Stimulated activated CD8-positive, alpha-beta memory T cell treated with anti-CD3 and anti-CD28 coated beads, Interleukin-15, amount 100 ng/mL, for 24 hours (primary cell): ENCODE data around the gene DOK7.
"Not testable (repeated sequence)": the region's sequence is repeated elsewhere in the genome, so short reads cannot be mapped to it uniquely, and the experiment has no call there.

Experiments used
- DNase-seq: peaks from one replicate; pipeline ENCODE4 v3.0.0-alpha.2; 2020; ENCODE audit warnings: low read depth

Gene DOK7

GRCh38 chr4:3442959-3443749, 20.0 kb upstream of the DOK7 start:
- DNase-seq: peak; percentile 72

GRCh38 chr4:3443750-3444309, 19.3 kb upstream of the DOK7 start:
- no peak for DNase-seq

GRCh38 chr4:3444351-3445110, 18.6 kb upstream of the DOK7 start:
- DNase-seq: no peak

- DNase-seq: no peak
These were observed 17.8 kb upstream of the DOK7 start for GRCh38 chr4:3445111-3445820.

- no peak for DNase-seq
These were observed 17.1 kb upstream of the DOK7 start for GRCh38 chr4:3445829-3446545.

GRCh38 chr4:3446631-3447320, 16.3 kb upstream of the DOK7 start:
- no peak for DNase-seq

- DNase-seq: no peak
These were observed 15.4 kb upstream of the DOK7 start for GRCh38 chr4:3447431-3448395.

- no peak for DNase-seq
These were observed 14.0 kb upstream of the DOK7 start for GRCh38 chr4:3449047-3449573.

GRCh38 chr4:3449574-3450534, 13.3 kb upstream of the DOK7 start:
- no peak for DNase-seq

GRCh38 chr4:3450643-3451042, 12.5 kb upstream of the DOK7 start:
- no peak for DNase-seq

GRCh38 chr4:3451956-3452355, 11.2 kb upstream of the DOK7 start:
- no peak for DNase-seq

GRCh38 chr4:3452376-3452775, 10.7 kb upstream of the DOK7 start:
- DNase-seq: no peak

- not testable (repeated sequence) for DNase-seq
These were observed 7.5 kb upstream of the DOK7 start for GRCh38 chr4:3455596-3455995.

- no peak for DNase-seq
These were observed 4.7 kb upstream of the DOK7 start for GRCh38 chr4:3458371-3458770.

GRCh38 chr4:3459156-3459555, 4.0 kb upstream of the DOK7 start:
- not testable (repeated sequence) for DNase-seq

- DNase-seq: no peak
These were observed 2.2 kb upstream of the DOK7 start for GRCh38 chr4:3460926-3461325.

GRCh38 chr4:3461515-3462291, 1.4 kb upstream of the DOK7 start:
- no peak for DNase-seq

GRCh38 chr4:3462321-3462789, 751 bp upstream of the DOK7 start:
- DNase-seq: no peak
